BE2C (cell line): Measurements from ENCODE around the gene TIE1.

Experiments
- DNase-seq: peaks from one replicate; pipeline ENCODE4 v3.0.0-alpha.2; 2020
- H3K27me3 ChIP-seq: fragments of 250-450 bp; sonication (Bioruptor Pico); 2 replicates; pipeline ENCODE4 v1.5.1; 2020; ENCODE audit warnings: mild to moderate bottlenecking
- H3K36me3 ChIP-seq: fragments of 250-450 bp; sonication (Bioruptor Pico); 2 replicates; pipeline ENCODE4 v1.5.1; 2020; ENCODE audit warnings: mild to moderate bottlenecking
- H3K4me1 ChIP-seq: fragments of 250-450 bp; sonication (Bioruptor Pico); 2 replicates; pipeline ENCODE4 v1.5.1; 2020
- H3K4me3 ChIP-seq: 2 replicates; pipeline ENCODE4 v1.5.1; 2011; ENCODE audit warnings: low read depth, low read length
- H3K9me3 ChIP-seq: fragments of 250-450 bp; sonication (Bioruptor Pico); 2 replicates; pipeline ENCODE4 v1.5.1; 2020
- TF ChIP-seq, protein P1 (sequence below): IDR thresholded peaks from 2 replicates; pipeline ENCODE4 v1.5.1; 2012; ENCODE audit warnings: mild to moderate bottlenecking, low read depth, low read length

The TIE1 gene

DNA sequence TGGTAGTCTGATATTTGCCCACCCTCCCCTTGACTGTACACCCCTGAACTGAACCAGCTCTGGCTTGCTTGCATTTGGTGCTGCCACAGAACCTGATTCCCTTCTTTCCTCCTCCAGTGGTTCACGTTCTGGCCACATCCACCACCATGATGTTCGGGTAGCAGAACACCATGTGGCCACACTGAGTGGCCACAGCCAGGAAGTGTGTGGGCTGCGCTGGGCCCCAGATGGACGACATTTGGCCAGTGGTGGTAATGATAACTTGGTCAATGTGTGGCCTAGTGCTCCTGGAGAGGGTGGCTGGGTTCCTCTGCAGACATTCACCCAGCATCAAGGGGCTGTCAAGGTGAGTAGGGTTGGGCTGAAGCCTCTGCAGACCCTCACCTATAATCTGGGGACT lies 59.8 kb downstream of the TIE1 start:
- Histone ChIP-seq H3K9me3 (no peaks in the 10 kb centered on the region), H3K4me1 (no peaks in the 10 kb centered on the region), H3K4me3 (peak overlapping the region; percentile 73), H3K27me3 (no peaks in the 10 kb centered on the region), H3K36me3 (peaks cover 27% of the 10 kb centered on the region)
- TF ChIP-seq, protein P1, sequence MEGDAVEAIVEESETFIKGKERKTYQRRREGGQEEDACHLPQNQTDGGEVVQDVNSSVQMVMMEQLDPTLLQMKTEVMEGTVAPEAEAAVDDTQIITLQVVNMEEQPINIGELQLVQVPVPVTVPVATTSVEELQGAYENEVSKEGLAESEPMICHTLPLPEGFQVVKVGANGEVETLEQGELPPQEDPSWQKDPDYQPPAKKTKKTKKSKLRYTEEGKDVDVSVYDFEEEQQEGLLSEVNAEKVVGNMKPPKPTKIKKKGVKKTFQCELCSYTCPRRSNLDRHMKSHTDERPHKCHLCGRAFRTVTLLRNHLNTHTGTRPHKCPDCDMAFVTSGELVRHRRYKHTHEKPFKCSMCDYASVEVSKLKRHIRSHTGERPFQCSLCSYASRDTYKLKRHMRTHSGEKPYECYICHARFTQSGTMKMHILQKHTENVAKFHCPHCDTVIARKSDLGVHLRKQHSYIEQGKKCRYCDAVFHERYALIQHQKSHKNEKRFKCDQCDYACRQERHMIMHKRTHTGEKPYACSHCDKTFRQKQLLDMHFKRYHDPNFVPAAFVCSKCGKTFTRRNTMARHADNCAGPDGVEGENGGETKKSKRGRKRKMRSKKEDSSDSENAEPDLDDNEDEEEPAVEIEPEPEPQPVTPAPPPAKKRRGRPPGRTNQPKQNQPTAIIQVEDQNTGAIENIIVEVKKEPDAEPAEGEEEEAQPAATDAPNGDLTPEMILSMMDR, result no peak
- no peak for DNase-seq

DNA sequence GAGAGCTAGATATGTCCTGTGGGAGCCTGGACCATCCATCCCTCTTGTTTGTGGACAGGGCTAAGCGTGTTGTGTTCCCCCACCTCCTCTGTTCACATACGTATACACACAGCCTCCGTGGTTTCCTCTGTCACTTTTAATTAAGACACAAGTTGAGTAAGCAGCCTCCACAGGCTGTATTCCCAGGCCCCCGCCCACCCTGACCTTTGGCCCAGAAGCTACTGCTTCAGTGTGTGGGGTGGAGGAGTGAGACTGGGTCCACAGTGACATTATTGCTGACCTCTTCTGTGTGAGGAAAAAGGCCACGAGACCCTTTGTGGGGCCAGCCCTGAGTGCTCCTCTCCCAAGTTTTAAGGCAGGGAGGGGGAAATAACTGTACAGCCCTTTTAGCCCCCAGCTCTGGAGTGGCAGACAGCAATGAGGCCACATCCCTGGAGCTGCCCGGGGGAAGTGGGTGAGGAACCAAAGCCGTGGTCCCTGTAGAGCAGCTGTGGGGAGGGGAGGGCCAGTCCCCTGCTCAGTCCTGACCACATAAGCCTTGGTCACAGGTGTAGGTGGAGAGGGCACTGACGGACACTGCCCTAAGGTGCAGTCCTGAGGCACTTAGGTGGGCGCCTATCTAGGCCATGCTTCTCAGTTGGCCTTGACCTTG lies 62.6 kb downstream of the TIE1 start:
- TF ChIP-seq, protein P1, result no peak
- no peaks in the 10 kb centered on the region for H3K27me3 ChIP-seq
- no peaks in the 10 kb centered on the region for H3K4me1 ChIP-seq
- H3K4me3 ChIP-seq, result no peak overlapping the region
- peaks cover 27% of the 10 kb centered on the region for H3K36me3 ChIP-seq
- no peaks in the 10 kb centered on the region for H3K9me3 ChIP-seq
- no peak for DNase-seq

DNA sequence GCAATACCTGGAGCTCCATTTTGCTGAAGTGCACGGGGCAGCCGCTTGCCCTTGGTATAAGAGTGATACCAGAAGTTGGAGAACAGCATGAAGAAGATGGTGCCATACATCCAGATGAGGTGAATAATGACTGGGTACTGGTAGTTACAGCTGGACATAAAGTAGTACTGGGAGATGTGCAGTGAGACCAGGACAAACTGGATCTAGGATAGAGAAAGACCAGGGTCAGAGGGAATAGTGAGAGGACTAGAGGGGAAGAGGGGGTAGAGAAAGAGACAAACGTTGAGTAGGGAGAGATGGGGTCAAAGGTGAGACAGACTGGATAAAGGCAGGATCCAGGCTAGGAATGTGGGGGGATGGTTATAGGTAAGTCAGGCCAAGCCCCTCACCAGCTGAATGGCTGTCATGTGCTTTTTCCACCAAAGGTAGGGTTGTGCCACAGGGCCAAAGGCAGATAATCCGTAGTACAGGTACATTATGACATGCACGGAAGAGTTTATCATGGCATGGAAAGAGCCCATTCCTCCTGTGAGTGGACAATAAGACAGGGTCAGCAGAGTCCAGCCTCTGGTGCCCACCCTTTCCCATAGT lies 63.2 kb downstream of the TIE1 start:
- TF ChIP-seq, protein P1, result no peak
- DNase-seq, result no peak
- no peaks in the 10 kb centered on the region for H3K4me1 ChIP-seq
- H3K36me3 ChIP-seq, result peaks cover 27% of the 10 kb centered on the region
- no peak overlapping the region for H3K4me3 ChIP-seq
- H3K27me3 ChIP-seq, result no peaks in the 10 kb centered on the region
- H3K9me3 ChIP-seq, result no peaks in the 10 kb centered on the region

DNA sequence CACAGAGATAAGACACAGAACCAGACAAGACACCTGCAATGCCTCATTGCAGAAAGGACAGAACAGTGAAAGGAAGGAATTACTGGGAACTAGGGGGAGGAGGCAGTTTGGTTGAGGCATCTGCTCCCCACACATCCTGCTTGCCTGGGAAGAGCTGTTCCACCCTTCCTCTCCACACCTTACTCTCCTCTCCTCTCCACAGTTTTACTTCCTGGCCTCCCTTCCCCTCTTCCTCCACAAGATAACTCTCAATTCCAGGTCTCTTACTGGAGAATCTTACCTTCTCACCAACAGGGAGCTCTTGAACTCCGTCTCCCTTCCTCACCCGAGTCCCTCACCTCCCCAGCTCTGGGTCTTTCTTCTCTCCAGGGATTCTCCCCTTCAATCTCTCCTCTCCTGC lies 64.9 kb downstream of the TIE1 start:
- no peak for DNase-seq
- TF ChIP-seq, protein P1, result no peak
- H3K4me3 ChIP-seq, result no peak overlapping the region
- H3K27me3 ChIP-seq, result no peaks in the 10 kb centered on the region
- peaks cover 17% of the 10 kb centered on the region for H3K36me3 ChIP-seq
- H3K9me3 ChIP-seq, result no peaks in the 10 kb centered on the region
- no peaks in the 10 kb centered on the region for H3K4me1 ChIP-seq

DNA sequence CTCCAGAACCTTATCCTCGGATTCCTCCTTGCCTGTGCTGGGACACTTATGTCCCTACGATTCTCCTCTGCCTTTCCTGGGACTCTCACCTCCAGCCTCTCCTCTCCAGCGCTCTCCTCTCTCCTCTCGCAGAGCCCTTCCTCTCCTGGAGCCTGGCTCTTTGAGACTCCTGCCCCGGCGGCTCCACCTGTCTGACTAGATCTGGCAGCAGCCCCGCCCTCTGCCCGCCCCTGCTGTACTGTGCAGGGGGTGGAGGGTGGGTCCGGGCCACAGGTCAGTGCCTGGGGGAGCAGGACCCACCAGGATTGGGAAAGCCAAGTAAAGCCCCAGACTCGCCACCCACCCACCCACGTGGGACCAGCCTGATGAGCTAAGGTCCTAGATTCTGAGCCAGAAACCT lies 65.4 kb downstream of the TIE1 start:
- no peak for DNase-seq
- no peaks in the 10 kb centered on the region for H3K27me3 ChIP-seq
- H3K9me3 ChIP-seq, result no peaks in the 10 kb centered on the region
- H3K36me3 ChIP-seq, result peaks cover 12% of the 10 kb centered on the region
- TF ChIP-seq, protein P1, result no peak
- no peak overlapping the region for H3K4me3 ChIP-seq
- no peaks in the 10 kb centered on the region for H3K4me1 ChIP-seq

DNA sequence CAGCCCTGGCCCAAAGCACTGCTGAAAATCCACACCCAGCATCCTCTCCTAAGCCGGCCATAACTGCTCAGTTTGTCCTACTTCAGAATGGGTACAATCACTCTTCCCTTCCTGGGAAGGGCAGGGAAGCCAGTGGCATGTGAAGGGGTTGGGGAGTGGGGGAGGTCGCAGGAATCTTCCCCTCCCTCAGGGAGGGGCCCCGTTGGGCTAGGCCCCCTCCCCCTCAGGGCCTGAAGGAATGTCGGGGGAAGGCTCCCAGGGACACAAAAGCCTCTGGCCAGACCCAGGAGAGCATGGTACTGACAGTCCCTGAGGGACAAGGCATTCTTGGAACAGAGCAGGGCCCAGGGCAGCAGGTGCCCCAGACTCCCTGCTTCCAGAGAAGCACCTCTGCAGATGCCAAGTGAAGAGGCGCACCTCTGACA lies 65.8 kb downstream of the TIE1 start:
- peaks cover 8% of the 10 kb centered on the region for H3K36me3 ChIP-seq
- H3K4me1 ChIP-seq, result no peaks in the 10 kb centered on the region
- no peak for DNase-seq
- H3K27me3 ChIP-seq, result no peaks in the 10 kb centered on the region
- no peaks in the 10 kb centered on the region for H3K9me3 ChIP-seq
- H3K4me3 ChIP-seq, result peak overlapping the region; percentile 72
- TF ChIP-seq, protein P1, result no peak
